GM10266 (cell line): ENCODE data around the gene CACNA2D2.
A peak's percentile ranks its signal among the peaks of the same experiment; 100 is the strongest.

Experiments
- DNase-seq: peaks from one replicate; pipeline ENCODE4 v3.0.0; 2012; ENCODE audit errors: extremely low spot score
- CTCF ChIP-seq: IDR thresholded peaks from 2 replicates; pipeline ENCODE4 v1.5.1; 2012; ENCODE audit warnings: mild to moderate bottlenecking, low read depth; ENCODE audit not compliant: control insufficient read depth, insufficient read depth; ENCODE audit errors: missing control alignments

Gene CACNA2D2

GRCh38 chr3:50392101-50392715 lies 111.2 kb downstream of the CACNA2D2 start:
- no peak for TF ChIP-seq CTCF
- no peak for DNase-seq

GRCh38 chr3:50390508-50391224 lies 112.8 kb downstream of the CACNA2D2 start:
- DNase-seq, result no peak
- no peak for TF ChIP-seq CTCF

GRCh38 chr3:50389414-50389767 lies 114.0 kb downstream of the CACNA2D2 start:
- no peak for TF ChIP-seq CTCF
- no peak for DNase-seq

- no peak for TF ChIP-seq CTCF
- DNase-seq, result no peak
Measured at GRCh38 chr3:50388720-50389413, 114.6 kb downstream of the CACNA2D2 start.

GRCh38 chr3:50388016-50388719 lies 115.3 kb downstream of the CACNA2D2 start:
- TF ChIP-seq CTCF, result peak; percentile 27
- no peak for DNase-seq

GRCh38 chr3:50385754-50386153 lies 117.7 kb downstream of the CACNA2D2 start:
- TF ChIP-seq CTCF, result no peak
- DNase-seq, result no peak
